K562 (cell line): ENCODE data around the gene NUP62. TPM values are rescaled to one million over a fixed set of nuclear protein-coding genes. Genes with fewer than 3 reads are reported as not detected.

ENCODE experiments used
- KHSRP ChIP-seq: fragments of 450-650 bp; IDR thresholded peaks from 2 replicates; pipeline ENCODE4 v1.6.1; 2017
- RAD51 ChIP-seq: fragments of 450-650 bp; IDR thresholded peaks from 2 replicates; pipeline ENCODE4 v1.7.1; 2016; ENCODE audit warnings: low read depth, mild to moderate bottlenecking, borderline replicate concordance
- SIRT6 ChIP-seq: IDR thresholded peaks from one replicate; pipeline ENCODE4 v1.6.1; 2012; ENCODE audit warnings: low read depth, mild to moderate bottlenecking, control low read depth, inconsistent platforms, low read length, moderate library complexity
- SLC30A9 ChIP-seq: fragments of 250-450 bp; sonication (Bioruptor Pico); IDR thresholded peaks from 2 replicates; pipeline ENCODE4 v1.8.0; 2022; ENCODE audit warnings: mild to moderate bottlenecking, moderate library complexity
- SMAD3 ChIP-seq: fragments of 450-650 bp; formaldehyde crosslinking; conservative IDR thresholded peaks from 2 replicates; pipeline ENCODE4 v1.4.0; 2020; ENCODE audit warnings: mild to moderate bottlenecking
- ZNF12 ChIP-seq: sonication (generic); formaldehyde crosslinking; IDR thresholded peaks from 2 replicates; pipeline ENCODE4 v1.4.0; 2020; ENCODE audit warnings: mild to moderate bottlenecking, missing genetic modification reagents
- polyA plus RNA-seq, 8 experiments: library from polyadenylated mRNA; depleted of rRNA in 4 of 8; stranded (reverse) in 5 of 8; unstranded in 3 of 8; fragments of >200 nt; fragmentation: Nextera tagmentation in 2 of 8; fragmentation: Illumina TruSeq in 1 of 8; extraction: Ambion mirVana in 2 of 8; extraction: Trizol in 1 of 8; gene quantifications; 2 replicates each; pipeline versions ENCODE4 v1.2.1 to v1.2.3, GENCODE V29; 2011 to 2014; ENCODE audit warnings: inconsistent platforms in 1 of 8, missing spikeins in 1 of 8
- total RNA-seq, 7 experiments: library from RNA; depleted of rRNA in 6 of 7; stranded (reverse); fragments of >200 nt in 6 of 7; fragmentation: Illumina TruSeq in 2 of 7; extraction: Trizol in 2 of 7; gene quantifications; 2 replicates each; pipeline versions ENCODE4 v1.2.1 to v1.2.3, GENCODE V29; 2011 to 2021; ENCODE audit warnings: low replicate concordance in 1 of 7
- TF ChIP-seq, protein P1 (sequence below): fragments of 450-650 bp; formaldehyde crosslinking; IDR thresholded peaks from 2 replicates; pipeline ENCODE4 v1.4.0; 2020; ENCODE audit warnings: mild to moderate bottlenecking, moderate library complexity
- TF ChIP-seq, protein P2 (sequence below): fragments of 200-800 bp; sonication (Bioruptor generic); IDR thresholded peaks from 2 replicates; pipeline ENCODE4 v1.6.1; 2016; ENCODE audit warnings: missing genetic modification characterization, missing compliant biosample characterization

Gene NUP62
- total and polyA plus RNA-seq, 9 of the 15 experiments (the other 6 are each of a cell fraction or from before 2014, with no cell fraction given): 16.9 to 109 (median 66.0) TPM

DNA sequence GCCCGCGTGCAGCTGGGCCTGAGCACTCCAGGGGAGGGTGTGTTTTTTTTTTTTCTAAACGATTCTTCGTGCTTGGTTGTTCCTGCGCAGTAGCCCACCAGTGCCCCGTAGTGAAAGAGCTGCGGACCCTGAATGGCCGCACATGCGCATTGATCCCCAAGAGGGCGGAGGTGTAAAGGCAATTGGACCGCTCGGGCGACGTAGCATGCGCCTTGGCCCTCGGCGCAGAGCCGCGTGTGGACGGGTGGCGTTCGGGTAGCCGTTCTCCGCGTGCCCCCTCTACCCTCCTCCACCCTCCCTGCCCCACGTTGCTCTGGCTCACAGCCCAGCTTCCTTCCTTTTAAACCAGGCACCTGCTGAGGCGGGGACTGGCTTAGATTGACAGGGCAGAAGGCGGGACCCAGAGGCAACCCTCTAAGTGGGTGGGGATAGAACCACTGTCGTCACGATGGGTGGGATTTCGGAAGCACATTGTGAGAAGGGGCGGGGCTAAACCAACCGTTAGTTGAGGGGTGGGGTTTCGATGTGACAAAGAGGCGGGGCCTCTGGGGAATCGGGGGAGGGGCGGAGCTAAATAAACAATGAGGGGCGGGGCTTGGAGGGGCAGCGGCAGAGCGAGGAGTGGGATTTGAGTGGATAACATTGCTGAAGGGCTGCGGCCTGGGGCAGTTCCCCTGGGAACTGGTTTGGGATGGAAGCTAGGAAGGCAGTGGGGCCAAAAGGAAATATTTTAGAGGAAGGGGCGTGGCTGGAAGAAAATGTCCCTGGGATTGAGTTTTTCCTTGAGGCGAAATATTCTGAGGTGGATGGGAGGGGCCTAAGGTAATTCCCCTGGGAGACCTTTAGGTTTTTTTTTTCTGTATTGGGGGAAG, 543 bp upstream of the NUP62 start (continued):
- TF ChIP-seq, protein P1, sequence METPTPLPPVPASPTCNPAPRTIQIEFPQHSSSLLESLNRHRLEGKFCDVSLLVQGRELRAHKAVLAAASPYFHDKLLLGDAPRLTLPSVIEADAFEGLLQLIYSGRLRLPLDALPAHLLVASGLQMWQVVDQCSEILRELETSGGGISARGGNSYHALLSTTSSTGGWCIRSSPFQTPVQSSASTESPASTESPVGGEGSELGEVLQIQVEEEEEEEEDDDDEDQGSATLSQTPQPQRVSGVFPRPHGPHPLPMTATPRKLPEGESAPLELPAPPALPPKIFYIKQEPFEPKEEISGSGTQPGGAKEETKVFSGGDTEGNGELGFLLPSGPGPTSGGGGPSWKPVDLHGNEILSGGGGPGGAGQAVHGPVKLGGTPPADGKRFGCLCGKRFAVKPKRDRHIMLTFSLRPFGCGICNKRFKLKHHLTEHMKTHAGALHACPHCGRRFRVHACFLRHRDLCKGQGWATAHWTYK (CRISPR knock-in tag): peak; percentile 80; the same call in 1 of the 2 replicates
- TF ChIP-seq RAD51: no peak
- peak; percentile 88; the same call in 1 of the 2 replicates for TF ChIP-seq SMAD3 (CRISPR knock-in tag)
- no peak for TF ChIP-seq KHSRP
- no peak for TF ChIP-seq SLC30A9 (CRISPR knock-in tag)
- peak; percentile 40 for TF ChIP-seq SIRT6
- TF ChIP-seq ZNF12: peak; percentile 61; the same call in 1 of the 2 replicates
- TF ChIP-seq, protein P2, sequence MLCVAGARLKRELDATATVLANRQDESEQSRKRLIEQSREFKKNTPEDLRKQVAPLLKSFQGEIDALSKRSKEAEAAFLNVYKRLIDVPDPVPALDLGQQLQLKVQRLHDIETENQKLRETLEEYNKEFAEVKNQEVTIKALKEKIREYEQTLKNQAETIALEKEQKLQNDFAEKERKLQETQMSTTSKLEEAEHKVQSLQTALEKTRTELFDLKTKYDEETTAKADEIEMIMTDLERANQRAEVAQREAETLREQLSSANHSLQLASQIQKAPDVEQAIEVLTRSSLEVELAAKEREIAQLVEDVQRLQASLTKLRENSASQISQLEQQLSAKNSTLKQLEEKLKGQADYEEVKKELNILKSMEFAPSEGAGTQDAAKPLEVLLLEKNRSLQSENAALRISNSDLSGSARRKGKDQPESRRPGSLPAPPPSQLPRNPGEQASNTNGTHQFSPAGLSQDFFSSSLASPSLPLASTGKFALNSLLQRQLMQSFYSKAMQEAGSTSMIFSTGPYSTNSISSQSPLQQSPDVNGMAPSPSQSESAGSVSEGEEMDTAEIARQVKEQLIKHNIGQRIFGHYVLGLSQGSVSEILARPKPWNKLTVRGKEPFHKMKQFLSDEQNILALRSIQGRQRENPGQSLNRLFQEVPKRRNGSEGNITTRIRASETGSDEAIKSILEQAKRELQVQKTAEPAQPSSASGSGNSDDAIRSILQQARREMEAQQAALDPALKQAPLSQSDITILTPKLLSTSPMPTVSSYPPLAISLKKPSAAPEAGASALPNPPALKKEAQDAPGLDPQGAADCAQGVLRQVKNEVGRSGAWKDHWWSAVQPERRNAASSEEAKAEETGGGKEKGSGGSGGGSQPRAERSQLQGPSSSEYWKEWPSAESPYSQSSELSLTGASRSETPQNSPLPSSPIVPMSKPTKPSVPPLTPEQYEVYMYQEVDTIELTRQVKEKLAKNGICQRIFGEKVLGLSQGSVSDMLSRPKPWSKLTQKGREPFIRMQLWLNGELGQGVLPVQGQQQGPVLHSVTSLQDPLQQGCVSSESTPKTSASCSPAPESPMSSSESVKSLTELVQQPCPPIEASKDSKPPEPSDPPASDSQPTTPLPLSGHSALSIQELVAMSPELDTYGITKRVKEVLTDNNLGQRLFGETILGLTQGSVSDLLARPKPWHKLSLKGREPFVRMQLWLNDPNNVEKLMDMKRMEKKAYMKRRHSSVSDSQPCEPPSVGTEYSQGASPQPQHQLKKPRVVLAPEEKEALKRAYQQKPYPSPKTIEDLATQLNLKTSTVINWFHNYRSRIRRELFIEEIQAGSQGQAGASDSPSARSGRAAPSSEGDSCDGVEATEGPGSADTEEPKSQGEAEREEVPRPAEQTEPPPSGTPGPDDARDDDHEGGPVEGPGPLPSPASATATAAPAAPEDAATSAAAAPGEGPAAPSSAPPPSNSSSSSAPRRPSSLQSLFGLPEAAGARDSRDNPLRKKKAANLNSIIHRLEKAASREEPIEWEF: no peak
